K562 (cell line): Measurements from ENCODE around the gene TMEM61. TPM values are rescaled to one million over a fixed set of nuclear protein-coding genes. Genes with fewer than 3 reads are reported as not detected.

Source experiments
- ATAC-seq: fragments of 200-7000 bp; cut with Tn5 transposase; 3 replicates; pipeline ENCODE4 v1.9.1; 2020; ENCODE audit warnings: moderate library complexity
- BruUV-seq: library from RNA; stranded (reverse); fragments of 400-500 nt; replicated peaks from 2 replicates; lab custom pipeline; 2021; lab: Mats Ljungman, UMichigan
- CTCF ChIA-PET: fragments of 300-600 bp; formaldehyde crosslinking; extraction: SDS; loops from one replicate; lab custom pipeline; 2021; ENCODE audit warnings: low intra/inter-chr PET ratio; lab: Yijun Ruan, JAX
- POLR2A ChIA-PET: fragments of 300-600, 350-650 bp; sonication (Branson Sonifier 250); formaldehyde crosslinking; extraction: SDS; loops from one replicate; lab custom pipeline; 2021; ENCODE audit warnings: antibody characterized with exemption, inconsistent platforms; lab: Yijun Ruan, JAX
- DNase-seq, 4 experiments: peaks; one replicate each; pipeline versions ENCODE4 v3.0.0 to v3.0.0-alpha.2; 2011 to 2018; ENCODE audit warnings: low spot score in 3 of 4, mixed read lengths in 3 of 4; ENCODE audit errors: extremely low read depth in 1 of 4
- FAIRE-seq: peaks from 2 replicates; lab custom pipeline; 2011; peaks lifted over from hg19 to GRCh38; lab: Jason Lieb, UNC
- H2AFZ ChIP-seq: 2 replicates; pipeline ENCODE4 v1.6.0; 2011; ENCODE audit warnings: low read depth, low read length, control low read depth, inconsistent platforms
- H3K27ac ChIP-seq: fragments of 200-600 bp; 3 replicates; pipeline ENCODE4 v1.8.0; 2011; ENCODE audit warnings: low read depth, mild to moderate bottlenecking, control low read depth, inconsistent platforms, low read length, moderate library complexity, mixed read lengths; ENCODE audit errors: extremely low read depth
- H3K27me3 ChIP-seq, 2 experiments: fragments of 300-600 bp in 1 of 2; 2 replicates in 1 of 2; 3 replicates in 1 of 2; pipeline versions ENCODE4 v1.6.0 to v1.8.0; 2011; ENCODE audit warnings: inconsistent platforms in 2 of 2, low read length in 2 of 2, mild to moderate bottlenecking in 1 of 2, mixed read lengths in 1 of 2, moderate library complexity in 1 of 2; ENCODE audit not compliant: control insufficient read depth in 2 of 2, insufficient read depth in 2 of 2
- H3K36me3 ChIP-seq: fragments of 300-600 bp; 3 replicates; pipeline ENCODE4 v1.8.0; 2011; ENCODE audit warnings: mild to moderate bottlenecking, low read length, inconsistent platforms; ENCODE audit not compliant: control insufficient read depth, insufficient read depth
- H3K4me1 ChIP-seq, 2 experiments: fragments of 200-600 bp in 1 of 2; replicated peaks in 1 of 2; 2 replicates in 1 of 2; 3 replicates in 1 of 2; pipeline versions ENCODE4 v1.5.1 to v1.8.0; 2011; ENCODE audit warnings: inconsistent platforms in 2 of 2, low read length in 2 of 2, mild to moderate bottlenecking in 1 of 2, mixed read lengths in 1 of 2, moderate library complexity in 1 of 2; ENCODE audit not compliant: control insufficient read depth in 2 of 2, insufficient read depth in 2 of 2
- H3K4me2 ChIP-seq: 2 replicates; pipeline ENCODE4 v1.6.1; 2011; ENCODE audit warnings: low read length, control low read depth, inconsistent platforms, mixed read lengths; ENCODE audit not compliant: insufficient read depth
- H3K4me3 ChIP-seq: fragments of 200-600 bp; sonication (generic), shearing (Covaris generic); 2 replicates; pipeline ENCODE4 v1.5.1; 2016; ENCODE audit warnings: control low read depth, inconsistent platforms
- H3K79me2 ChIP-seq: fragments of 200-600 bp; 3 replicates; pipeline ENCODE4 v1.8.0; 2011; ENCODE audit warnings: low read length, inconsistent platforms; ENCODE audit not compliant: control insufficient read depth, insufficient read depth
- H3K9ac ChIP-seq, 2 experiments: 2 replicates each; pipeline versions ENCODE4 v1.6.0 to v1.6.1; 2011; ENCODE audit warnings: low read depth in 2 of 2, low read length in 2 of 2, control low read depth in 1 of 2, inconsistent platforms in 1 of 2, mild to moderate bottlenecking in 1 of 2, mixed read lengths in 1 of 2; ENCODE audit not compliant: insufficient read depth in 1 of 2
- H3K9me1 ChIP-seq: one replicate; pipeline ENCODE4 v1.6.0; 2011; ENCODE audit warnings: inconsistent platforms, mild to moderate bottlenecking, low read length, moderate library complexity; ENCODE audit not compliant: control insufficient read depth, insufficient read depth
- H3K9me3 ChIP-seq: replicated peaks from 2 replicates; pipeline ENCODE4 v1.5.1; 2011; ENCODE audit warnings: low read depth, low read length, inconsistent platforms; ENCODE audit not compliant: control insufficient read depth, insufficient read depth
- H4K20me1 ChIP-seq: replicated peaks from 2 replicates; pipeline ENCODE4 v1.6.1; 2011; ENCODE audit warnings: low read length, inconsistent platforms, mixed read lengths; ENCODE audit not compliant: control insufficient read depth, insufficient read depth
- CBX3 ChIP-seq, 2 experiments: IDR thresholded peaks; 1 replicate in 1 of 2; 2 replicates in 1 of 2; pipeline ENCODE4 v1.6.1; 2012; ENCODE audit warnings: inconsistent platforms in 2 of 2, low read length in 2 of 2, borderline replicate concordance in 1 of 2, control low read depth in 1 of 2
- HLTF ChIP-seq: fragments of 450-650 bp; IDR thresholded peaks from 2 replicates; pipeline ENCODE4 v1.6.1; 2016
- MBD2 ChIP-seq: sonication (generic); IDR thresholded peaks from 2 replicates; pipeline ENCODE4 v1.6.1; 2016; ENCODE audit warnings: low read depth, borderline replicate concordance
- NFYB ChIP-seq: IDR thresholded peaks from 2 replicates; pipeline ENCODE4 v1.6.1; 2011; ENCODE audit warnings: mild to moderate bottlenecking, moderate library complexity; ENCODE audit not compliant: insufficient read length; ENCODE audit errors: extremely low read depth
- PBX2 ChIP-seq, 2 experiments: IDR thresholded peaks in 1 of 2; conservative IDR thresholded peaks in 1 of 2; 2 replicates each; pipeline ENCODE4 v1.6.1; 2016; ENCODE audit warnings: low read depth in 2 of 2, mild to moderate bottlenecking in 1 of 2, missing compliant biosample characterization in 1 of 2, missing genetic modification characterization in 1 of 2, moderate library complexity in 1 of 2
- SMARCB1 ChIP-seq: IDR thresholded peaks from 2 replicates; pipeline ENCODE4 v1.6.1; 2011; ENCODE audit warnings: improper control_type of control experiment, low read depth; ENCODE audit not compliant: insufficient read length
- SRSF1 ChIP-seq: fragments of 200-400 bp; formaldehyde crosslinking; IDR thresholded peaks from 2 replicates; pipeline ENCODE4 v1.6.1; 2017; ENCODE audit warnings: mild to moderate bottlenecking, low read depth, low read length, moderate library complexity
- SRSF3 ChIP-seq: fragments of 200-400 bp; formaldehyde crosslinking; IDR thresholded peaks from 2 replicates; pipeline ENCODE4 v1.6.1; 2016; ENCODE audit warnings: mild to moderate bottlenecking, low read length, moderate library complexity; ENCODE audit not compliant: insufficient read depth
- TEAD4 ChIP-seq, 2 experiments: sonication (generic) in 1 of 2; formaldehyde crosslinking in 1 of 2; IDR thresholded peaks; 2 replicates each; pipeline versions ENCODE4 v1.6.1 to v1.8.0; 2012 to 2022; ENCODE audit warnings: borderline replicate concordance in 1 of 2, inconsistent platforms in 1 of 2, low read length in 1 of 2, mild to moderate bottlenecking in 1 of 2, missing genetic modification reagents in 1 of 2
- ZNF124 ChIP-seq: sonication (generic); formaldehyde crosslinking; IDR thresholded peaks from 2 replicates; pipeline ENCODE4 v1.8.1; 2022; ENCODE audit warnings: missing genetic modification reagents
- ZNF253 ChIP-seq: fragments of 250-450 bp; sonication (Bioruptor Pico); conservative IDR thresholded peaks from 2 replicates; pipeline ENCODE4 v1.6.1; 2021; ENCODE audit warnings: mild to moderate bottlenecking
- ZNF639 ChIP-seq, 2 experiments: fragments of 200-800 bp in 1 of 2; sonication (Bioruptor generic) in 1 of 2; sonication (generic) in 1 of 2; formaldehyde crosslinking in 1 of 2; IDR thresholded peaks in 1 of 2; conservative IDR thresholded peaks in 1 of 2; 2 replicates each; pipeline versions ENCODE4 v1.5.0 to v1.6.1; 2016 to 2020; ENCODE audit warnings: missing compliant biosample characterization in 1 of 2, missing genetic modification characterization in 1 of 2, missing genetic modification reagents in 1 of 2
- WGBS: fragments of 100-300 bp; shearing (Covaris generic); methylation state at CpG from one replicate; pipeline ENCODE4 v1.1.6; 2016; ENCODE audit warnings: low coverage, mixed read lengths; ENCODE audit not compliant: insufficient coverage; ENCODE audit errors: missing lambda C conversion rate; 5-methylcytosine and 5-hydroxymethylcytosine counted together
- in situ Hi-C: fragments of 300-500 bp; cut with MboI; formaldehyde crosslinking; loops from 4 replicates; pipeline ENCODE4 v1.15.0; 2018; ENCODE audit warnings: inconsistent platforms, mixed read lengths
- intact Hi-C: fragments of 100-400 bp; cut with micrococcal nuclease; formaldehyde crosslinking; loops from 2 replicates; pipeline ENCODE4 v1.14.2; 2022
- polyA plus RNA-seq, 8 experiments: library from polyadenylated mRNA; depleted of rRNA in 4 of 8; stranded (reverse) in 5 of 8; unstranded in 3 of 8; fragments of >200 nt; fragmentation: Nextera tagmentation in 2 of 8; fragmentation: Illumina TruSeq in 1 of 8; extraction: Ambion mirVana in 2 of 8; extraction: Trizol in 1 of 8; gene quantifications; 2 replicates each; pipeline versions ENCODE4 v1.2.1 to v1.2.3, GENCODE V29; 2011 to 2014; ENCODE audit warnings: inconsistent platforms in 1 of 8, missing spikeins in 1 of 8
- total RNA-seq, 7 experiments: library from RNA; depleted of rRNA in 6 of 7; stranded (reverse); fragments of >200 nt in 6 of 7; fragmentation: Illumina TruSeq in 2 of 7; extraction: Trizol in 2 of 7; gene quantifications; 2 replicates each; pipeline versions ENCODE4 v1.2.1 to v1.2.3, GENCODE V29; 2011 to 2021; ENCODE audit warnings: low replicate concordance in 1 of 7

Gene TMEM61
- total and polyA plus RNA-seq, 9 of the 15 experiments (the other 6 are each of a cell fraction or from before 2014, with no cell fraction given), result not detected

DNA sequence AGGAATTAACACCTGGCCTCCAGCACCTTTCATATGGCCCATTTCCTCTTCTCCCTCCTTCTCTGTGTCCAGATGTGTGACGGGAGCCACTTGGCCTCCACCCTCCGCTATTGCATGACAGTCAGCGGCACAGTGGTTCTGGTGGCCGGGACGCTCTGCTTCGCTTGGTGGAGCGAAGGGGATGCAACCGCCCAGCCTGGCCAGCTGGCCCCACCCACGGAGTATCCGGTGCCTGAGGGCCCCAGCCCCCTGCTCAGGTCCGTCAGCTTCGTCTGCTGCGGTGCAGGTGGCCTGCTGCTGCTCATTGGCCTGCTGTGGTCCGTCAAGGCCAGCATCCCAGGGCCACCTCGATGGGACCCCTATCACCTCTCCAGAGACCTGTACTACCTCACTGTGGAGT is 5.6 kb downstream of the TMEM61 start:
- no peaks in the 10 kb centered on the region for H3K36me3 ChIP-seq
- no peaks in the 10 kb centered on the region for H3K79me2 ChIP-seq
- TF ChIP-seq NFYB (no peak), PBX2 (CRISPR knock-in tag; IDR thresholded peaks at IDR 0.05; ENCODE audit: low read depth) (no peak), PBX2 (tag; conservative IDR thresholded peaks at IDR 0.05; ENCODE audit: low read depth) (no peak), ZNF124 (CRISPR knock-in tag) (no peak), SMARCB1 (no peak), ZNF253 (CRISPR knock-in tag) (no peak), TEAD4 (IDR thresholded peaks at IDR 0.05; ENCODE audit: low read length) (no peak), TEAD4 (CRISPR knock-in tag; IDR thresholded peaks at IDR 0.05; ENCODE audit: borderline replicate concordance) (no peak), SRSF3 (no peak), ZNF639 (CRISPR knock-in tag; conservative IDR thresholded peaks at IDR 0.05 in 1 of 2, IDR thresholded peaks at IDR 0.05 in 1 of 2) (no peak), CBX3 (IDR thresholded peaks at IDR 0.05; ENCODE audit: borderline replicate concordance in 1 of 2, low read length in 2 of 2) (no peak), HLTF (no peak), MBD2 (no peak), SRSF1 (no peak)
- no peaks in the 10 kb centered on the region for H3K9me3 ChIP-seq
- no peak overlapping the region for H2AFZ ChIP-seq
- in situ Hi-C loops, result no loop called here
- ATAC-seq (no peak; the same call in 2 of the 3 replicates), FAIRE-seq (no peak), DNase-seq (no peak)
- no peak overlapping the region for H3K4me2 ChIP-seq
- H3K27ac ChIP-seq, result no peak overlapping the region
- H3K4me1 ChIP-seq, result peaks cover 0 to 13% of the 10 kb centered on the region in 2 experiments; a peak in 1 of 5 replicates
- H3K9me1 ChIP-seq, result no peaks in the 10 kb centered on the region
- ChIA-PET POLR2A (interaction anchor here (0.7 kb wide), 1 partner anchor 12 kb away, joined by 3 read pairs; no protein-coding TSS in a partner anchor), CTCF (no interaction called here)
- peaks cover 21 to 70% of the 10 kb centered on the region in 2 experiments for H3K27me3 ChIP-seq
- intact Hi-C loops, result no loop called here
- H3K4me3 ChIP-seq, result no peak overlapping the region
- WGBS, result 3% methylated on average over 14 of the region's 15 CpGs
- peaks cover 3% of the 10 kb centered on the region; the same call in 1 of the 2 replicates for H4K20me1 ChIP-seq
- no peak overlapping the region for H3K9ac ChIP-seq
- no TSS peak for BruUV-seq
